ENCODE measurements around the gene LZTS3.
"Not testable (repeated sequence)": the region's sequence is repeated elsewhere in the genome, so short reads cannot be mapped to it uniquely, and the experiment has no call there.

The LZTS3 gene

GRCh38 chr20:3192226-3193015 is 19.1 kb upstream of the LZTS3 start:
- no peak for DNase-seq

GRCh38 chr20:3190681-3191111 is 17.3 kb upstream of the LZTS3 start:
- no peak for DNase-seq

GRCh38 chr20:3189561-3190131 is 16.3 kb upstream of the LZTS3 start:
- no peak for DNase-seq

- DNase-seq = no peak
Observed at GRCh38 chr20:3188823-3189413, 15.6 kb upstream of the LZTS3 start.

- DNase-seq = not testable (repeated sequence)
Observed at GRCh38 chr20:3187861-3188260, 14.5 kb upstream of the LZTS3 start.

GRCh38 chr20:3183896-3184612 is 10.7 kb upstream of the LZTS3 start:
- DNase-seq = no peak

GRCh38 chr20:3182429-3182828 is 9.1 kb upstream of the LZTS3 start:
- not testable (repeated sequence) for DNase-seq

- DNase-seq = no peak
Observed at GRCh38 chr20:3181270-3181669, 7.9 kb upstream of the LZTS3 start.

GRCh38 chr20:3180319-3180718 is 7.0 kb upstream of the LZTS3 start:
- DNase-seq = no peak

GRCh38 chr20:3177746-3178485 is 4.6 kb upstream of the LZTS3 start:
- DNase-seq = no peak

GRCh38 chr20:3175270-3175669 is 1.9 kb upstream of the LZTS3 start:
- DNase-seq = no peak

GRCh38 chr20:3174442-3175261 is 1.3 kb upstream of the LZTS3 start:
- no peak for DNase-seq

GRCh38 chr20:3173610-3174441 is 477 bp upstream of the LZTS3 start:
- peak; percentile 90 for DNase-seq

GRCh38 chr20:3172126-3172932 is 1.0 kb downstream of the LZTS3 start:
- no peak for DNase-seq

- DNase-seq = no peak
Observed at GRCh38 chr20:3171391-3172125, 1.8 kb downstream of the LZTS3 start.

- DNase-seq = no peak
Observed at GRCh38 chr20:3168829-3169590, 4.3 kb downstream of the LZTS3 start.

GRCh38 chr20:3168079-3168828 is 5.1 kb downstream of the LZTS3 start:
- DNase-seq = no peak

GRCh38 chr20:3167738-3168078 is 5.6 kb downstream of the LZTS3 start:
- DNase-seq = no peak
